GM12874 (cell line): ENCODE results near the gene S100A6.
A peak's percentile ranks its signal among the peaks of the same experiment; 100 is the strongest.

ENCODE experiments used
- TF ChIP-seq, protein P1 (sequence below): IDR thresholded peaks from 2 replicates; pipeline ENCODE4 v1.5.1; 2011; ENCODE audit warnings: low read depth, mild to moderate bottlenecking, control low read depth, low read length, moderate library complexity; ENCODE audit not compliant: insufficient read depth

Gene S100A6

DNA sequence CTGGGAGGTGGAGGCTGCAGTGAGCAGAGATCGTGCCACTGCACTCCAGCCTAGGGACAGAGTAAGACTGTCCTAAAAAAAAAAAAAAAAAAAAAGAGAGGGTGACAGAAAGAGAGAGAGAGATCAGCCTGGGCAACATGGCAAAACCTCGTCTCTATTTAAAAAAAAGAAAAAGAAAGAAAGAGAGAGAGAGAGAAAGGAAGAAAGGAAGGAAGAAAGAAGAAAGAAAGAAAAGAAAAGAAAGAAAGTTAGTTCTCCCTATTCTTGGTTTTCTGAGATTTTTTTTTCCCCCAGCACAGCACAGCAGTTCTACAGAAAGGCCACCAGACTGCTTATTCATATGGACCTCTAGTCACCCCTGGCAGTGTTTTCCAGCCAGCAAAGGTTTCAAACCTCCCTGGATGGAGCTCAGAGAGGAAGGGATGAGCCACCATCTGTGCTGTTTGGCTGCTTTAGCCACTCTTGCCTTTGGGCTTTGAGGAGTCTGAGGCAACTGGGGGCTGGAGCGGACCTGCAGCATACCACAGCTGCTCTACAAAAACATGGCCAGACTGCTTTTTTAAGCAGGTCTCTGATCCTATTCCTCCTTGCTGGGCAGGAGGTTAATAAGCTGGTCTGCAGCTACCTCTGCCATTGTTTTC lies 10.6 kb downstream of the S100A6 start:
- TF ChIP-seq, protein P1, sequence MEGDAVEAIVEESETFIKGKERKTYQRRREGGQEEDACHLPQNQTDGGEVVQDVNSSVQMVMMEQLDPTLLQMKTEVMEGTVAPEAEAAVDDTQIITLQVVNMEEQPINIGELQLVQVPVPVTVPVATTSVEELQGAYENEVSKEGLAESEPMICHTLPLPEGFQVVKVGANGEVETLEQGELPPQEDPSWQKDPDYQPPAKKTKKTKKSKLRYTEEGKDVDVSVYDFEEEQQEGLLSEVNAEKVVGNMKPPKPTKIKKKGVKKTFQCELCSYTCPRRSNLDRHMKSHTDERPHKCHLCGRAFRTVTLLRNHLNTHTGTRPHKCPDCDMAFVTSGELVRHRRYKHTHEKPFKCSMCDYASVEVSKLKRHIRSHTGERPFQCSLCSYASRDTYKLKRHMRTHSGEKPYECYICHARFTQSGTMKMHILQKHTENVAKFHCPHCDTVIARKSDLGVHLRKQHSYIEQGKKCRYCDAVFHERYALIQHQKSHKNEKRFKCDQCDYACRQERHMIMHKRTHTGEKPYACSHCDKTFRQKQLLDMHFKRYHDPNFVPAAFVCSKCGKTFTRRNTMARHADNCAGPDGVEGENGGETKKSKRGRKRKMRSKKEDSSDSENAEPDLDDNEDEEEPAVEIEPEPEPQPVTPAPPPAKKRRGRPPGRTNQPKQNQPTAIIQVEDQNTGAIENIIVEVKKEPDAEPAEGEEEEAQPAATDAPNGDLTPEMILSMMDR = no peak

DNA sequence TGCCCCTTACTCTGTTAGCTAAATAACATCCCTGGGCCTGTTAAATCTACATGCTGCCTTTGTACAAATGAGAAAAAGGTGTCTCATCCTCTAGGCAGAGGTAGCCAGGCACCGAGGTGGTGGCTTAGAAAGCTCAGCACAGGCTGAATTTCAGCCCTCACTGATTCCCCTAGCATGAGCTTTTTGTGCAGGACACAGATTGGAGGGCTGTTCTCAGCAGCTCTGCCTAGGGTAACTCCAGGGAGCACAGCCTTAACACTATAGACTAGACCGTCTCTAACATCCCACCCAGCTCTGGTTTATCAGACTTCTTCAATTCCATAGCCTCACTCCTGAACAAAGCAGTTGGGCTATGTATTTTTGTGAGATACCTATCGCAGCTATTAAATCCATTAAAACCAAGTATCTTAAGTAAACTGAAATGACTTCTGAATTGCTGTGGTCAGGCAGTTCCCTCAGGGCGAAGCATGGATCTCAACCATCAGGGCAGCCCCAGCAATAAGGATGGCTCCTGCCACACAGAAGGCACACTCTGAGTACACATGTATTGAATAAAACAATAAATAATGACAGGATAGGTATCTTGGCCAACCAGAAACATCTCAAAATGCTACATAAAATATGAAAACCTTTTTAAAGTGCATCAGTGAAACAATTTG lies 14.8 kb downstream of the S100A6 start:
- TF ChIP-seq, protein P1 = no peak

DNA sequence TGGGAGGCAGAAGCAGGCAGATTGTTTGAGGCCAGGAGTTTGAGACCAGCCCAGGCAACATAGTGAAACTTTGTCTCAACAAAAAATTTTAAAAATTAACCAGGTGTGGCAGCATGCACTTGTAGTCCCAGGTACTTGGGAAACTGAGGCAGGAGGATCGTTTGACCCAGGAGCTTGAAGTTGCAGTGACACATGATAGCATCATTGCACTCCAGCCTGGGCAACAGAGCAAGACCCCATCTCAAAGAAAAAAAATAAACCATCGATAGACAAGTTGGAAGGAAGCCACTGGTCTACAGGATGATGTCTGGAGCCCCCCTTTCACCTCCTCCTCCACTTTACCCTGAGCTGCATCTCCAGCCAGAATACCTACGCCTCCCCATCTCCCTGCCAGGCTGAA lies 16.5 kb downstream of the S100A6 start:
- TF ChIP-seq, protein P1 = no peak

DNA sequence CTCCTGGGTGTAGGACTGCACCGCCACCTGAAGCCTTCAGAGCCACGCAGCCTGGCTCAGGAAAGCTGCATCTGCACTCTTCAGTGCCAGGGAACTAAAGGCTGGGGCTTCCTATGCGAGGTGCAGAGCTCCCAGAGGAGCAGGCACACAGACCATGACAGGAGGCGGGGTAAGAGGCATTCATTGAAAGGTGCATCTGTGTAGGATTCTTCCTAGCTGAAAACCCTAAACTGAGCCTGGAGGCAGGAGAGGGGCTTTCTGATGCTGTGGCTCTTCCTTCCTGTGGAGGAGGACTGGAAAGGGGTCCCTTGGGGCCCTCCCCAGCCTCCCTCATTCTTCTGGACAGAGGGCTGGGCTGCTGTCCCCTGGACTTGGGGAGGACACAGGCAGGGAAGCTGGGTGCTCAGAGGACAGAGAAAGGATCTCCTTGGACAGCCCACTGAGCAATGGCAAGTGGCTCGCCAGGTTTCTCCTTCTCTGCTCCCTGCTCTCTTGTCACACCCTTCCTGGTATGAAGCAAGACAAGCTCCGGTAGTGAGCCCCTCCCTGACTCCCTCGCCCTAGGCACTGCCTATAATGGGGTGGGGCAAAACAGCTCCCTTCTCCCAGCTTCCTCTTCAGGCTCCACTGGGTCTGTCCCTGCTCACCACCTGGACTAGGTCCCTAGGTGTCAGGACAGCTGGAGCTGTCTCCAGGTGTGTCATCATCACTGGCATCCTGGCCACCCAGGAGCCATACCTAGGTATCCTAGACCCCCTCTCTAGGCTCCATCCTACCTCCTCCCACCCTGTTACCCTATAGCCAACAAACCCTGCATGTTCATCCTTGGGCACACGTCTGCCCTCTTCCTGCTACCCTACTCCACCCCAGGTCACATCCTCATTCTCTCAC lies 20.0 kb downstream of the S100A6 start:
- TF ChIP-seq, protein P1 = no peak

DNA sequence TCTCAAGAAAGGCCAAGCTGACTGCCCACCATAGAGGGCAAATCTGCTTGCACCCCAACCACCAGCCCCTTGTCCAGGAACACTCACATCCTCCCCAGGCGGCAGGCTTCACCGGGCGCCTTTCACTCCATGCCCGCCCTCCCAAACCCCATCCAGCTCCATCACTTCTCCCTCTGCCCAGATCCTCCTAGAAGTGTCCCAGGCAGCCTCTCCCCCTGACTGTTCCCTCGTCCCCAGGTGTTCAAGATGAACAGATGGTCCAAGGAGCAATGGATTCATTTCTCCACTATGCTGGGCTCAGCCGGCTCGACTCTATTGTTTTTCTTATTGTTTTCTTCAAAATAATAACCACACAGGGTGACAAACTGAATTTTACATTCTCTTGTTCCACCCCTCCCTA lies 22.1 kb downstream of the S100A6 start:
- TF ChIP-seq, protein P1 = no peak

DNA sequence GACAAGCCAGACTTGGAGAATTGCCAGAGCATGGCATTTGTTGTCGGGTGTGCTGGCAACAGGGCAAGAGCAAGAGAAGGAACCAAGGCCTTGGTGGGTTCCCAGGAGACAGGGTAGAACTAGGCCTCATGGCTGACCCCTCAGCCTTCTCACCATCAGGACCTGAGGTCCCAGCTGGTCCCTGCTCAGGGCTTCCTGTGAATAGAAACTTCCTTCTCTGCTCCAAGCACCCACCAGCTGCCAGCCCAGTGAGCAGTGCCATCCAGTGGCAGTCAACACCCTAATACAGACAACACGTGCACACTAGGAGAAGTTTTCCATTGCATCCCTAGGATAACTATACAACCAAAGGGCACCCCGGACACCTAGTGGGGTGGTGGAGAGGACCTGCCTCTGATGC lies 22.8 kb downstream of the S100A6 start:
- TF ChIP-seq, protein P1 = no peak

DNA sequence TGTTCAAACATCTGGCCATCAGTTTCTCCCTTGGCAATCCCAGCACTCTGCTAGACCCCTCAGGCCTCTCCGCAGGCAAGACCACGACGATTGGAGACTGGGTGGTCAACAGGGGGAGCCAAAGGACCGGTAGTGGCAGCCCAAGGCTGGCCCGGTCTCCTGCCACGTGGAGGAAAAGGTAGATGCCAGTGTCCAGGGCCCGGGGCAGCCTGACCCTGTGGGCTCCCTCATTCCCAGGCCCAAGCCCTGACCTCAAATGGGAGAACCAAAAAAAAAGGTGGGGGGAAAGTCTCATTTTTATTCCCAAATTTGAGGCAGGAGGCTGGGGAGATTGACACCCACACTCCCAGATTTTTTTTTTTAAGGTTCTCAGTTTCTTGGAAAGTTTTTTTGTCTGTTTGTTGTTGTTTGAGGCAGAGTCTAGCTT lies 24.8 kb downstream of the S100A6 start:
- TF ChIP-seq, protein P1 = peak; percentile 89
